Measurements from ENCODE around the gene NELFB.

The NELFB gene

GRCh38 chr9:137223078-137223970 is 31.8 kb upstream of the NELFB start:
- peak; percentile 100 for DNase-seq

- no peak for DNase-seq
Measured at GRCh38 chr9:137224830-137225694, 30.1 kb upstream of the NELFB start, which contains the start of gene CYSRT1. TSS of gene CYSRT1 (plus strand) at chr9:137225174. CDS start at chr9:137225622, 448 bp downstream.

GRCh38 chr9:137225699-137226331 is 29.3 kb upstream of the NELFB start:
- no peak for DNase-seq

GRCh38 chr9:137226338-137227053 is 28.6 kb upstream of the NELFB start:
- no peak for DNase-seq

- peak; percentile 75 for DNase-seq
Measured at GRCh38 chr9:137227054-137227852, 27.9 kb upstream of the NELFB start, which contains the start of gene RNF224. TSS of gene RNF224 (plus strand) at chr9:137227502. CDS start at chr9:137228336, 834 bp downstream.

- DNase-seq: no peak
Measured at GRCh38 chr9:137227853-137228505, 27.1 kb upstream of the NELFB start.

- DNase-seq: no peak
Measured at GRCh38 chr9:137228506-137228967, 26.6 kb upstream of the NELFB start.

- DNase-seq: no peak
Measured at GRCh38 chr9:137228968-137229896, 25.9 kb upstream of the NELFB start.

GRCh38 chr9:137229903-137230704 is 25.0 kb upstream of the NELFB start:
- no peak for DNase-seq

GRCh38 chr9:137230705-137231371 is 24.3 kb upstream of the NELFB start, which contains the start of gene SLC34A3:
TSS of gene SLC34A3 (plus strand) at chr9:137230901. CDS start at chr9:137231703, 802 bp downstream.
- DNase-seq: no peak

GRCh38 chr9:137231372-137232039 is 23.6 kb upstream of the NELFB start:
- no peak for DNase-seq

- no peak for DNase-seq
Measured at GRCh38 chr9:137232101-137232500, 23.0 kb upstream of the NELFB start.

- DNase-seq: no peak
Measured at GRCh38 chr9:137232510-137232909, 22.6 kb upstream of the NELFB start.

GRCh38 chr9:137233143-137233980 is 21.8 kb upstream of the NELFB start:
- no peak for DNase-seq

GRCh38 chr9:137234055-137234697 is 21.0 kb upstream of the NELFB start:
- no peak for DNase-seq
